GM18517 (cell line): ENCODE results near the gene PACS2.

Experiments used
- ATAC-seq: cut with Tn5 transposase; IDR thresholded peaks from one replicate; pipeline ENCODE4 v1.9.1; 2021; ENCODE audit warnings: mild to moderate bottlenecking, moderate library complexity; ENCODE audit not compliant: unreplicated experiment

Gene PACS2

GRCh38 chr14:105436891-105437722, 122.6 kb downstream of the PACS2 start:
- no peak for ATAC-seq

GRCh38 chr14:105437723-105438500, 123.4 kb downstream of the PACS2 start:
- no peak for ATAC-seq

- no peak for ATAC-seq
Measured at GRCh38 chr14:105439179-105439578, 124.6 kb downstream of the PACS2 start.

- ATAC-seq, result no peak
Measured at GRCh38 chr14:105439710-105440553, 125.4 kb downstream of the PACS2 start.

GRCh38 chr14:105440554-105440900, 126.0 kb downstream of the PACS2 start:
- no peak for ATAC-seq

- ATAC-seq, result no peak
Measured at GRCh38 chr14:105440992-105441391, 126.4 kb downstream of the PACS2 start.

GRCh38 chr14:105442125-105442524, 127.6 kb downstream of the PACS2 start:
- ATAC-seq, result no peak

- no peak for ATAC-seq
Measured at GRCh38 chr14:105442834-105443233, 128.3 kb downstream of the PACS2 start.

- ATAC-seq, result no peak
Measured at GRCh38 chr14:105444859-105445258, 130.3 kb downstream of the PACS2 start.

GRCh38 chr14:105445290-105445689, 130.7 kb downstream of the PACS2 start:
- ATAC-seq, result no peak

- no peak for ATAC-seq
Measured at GRCh38 chr14:105445901-105446845, 131.6 kb downstream of the PACS2 start.

- ATAC-seq, result no peak
Measured at GRCh38 chr14:105446971-105447370, 132.4 kb downstream of the PACS2 start.
